K562 (cell line): ENCODE measurements around the gene APOBEC3A. TPM values are rescaled to one million over a fixed set of nuclear protein-coding genes. Genes with fewer than 3 reads are reported as not detected.
A peak's percentile ranks its signal among the peaks of the same experiment; 100 is the strongest.

Source experiments
- ATAC-seq: fragments of 200-7000 bp; cut with Tn5 transposase; 3 replicates; pipeline ENCODE4 v1.9.1; 2020; ENCODE audit warnings: moderate library complexity
- BruUV-seq: library from RNA; stranded (reverse); fragments of 400-500 nt; replicated peaks from 2 replicates; lab custom pipeline; 2021; lab: Mats Ljungman, UMichigan
- CTCF ChIA-PET: fragments of 300-600 bp; formaldehyde crosslinking; extraction: SDS; loops from one replicate; lab custom pipeline; 2021; ENCODE audit warnings: low intra/inter-chr PET ratio; lab: Yijun Ruan, JAX
- POLR2A ChIA-PET: fragments of 300-600, 350-650 bp; sonication (Branson Sonifier 250); formaldehyde crosslinking; extraction: SDS; loops from one replicate; lab custom pipeline; 2021; ENCODE audit warnings: antibody characterized with exemption, inconsistent platforms; lab: Yijun Ruan, JAX
- DNase-seq, 4 experiments: peaks; one replicate each; pipeline versions ENCODE4 v3.0.0 to v3.0.0-alpha.2; 2011 to 2018; ENCODE audit warnings: low spot score in 3 of 4, mixed read lengths in 3 of 4; ENCODE audit errors: extremely low read depth in 1 of 4
- FAIRE-seq: peaks from 2 replicates; lab custom pipeline; 2011; peaks lifted over from hg19 to GRCh38; lab: Jason Lieb, UNC
- H2AFZ ChIP-seq: 2 replicates; pipeline ENCODE4 v1.6.0; 2011; ENCODE audit warnings: low read depth, low read length, control low read depth, inconsistent platforms
- H3K27ac ChIP-seq: fragments of 200-600 bp; 3 replicates; pipeline ENCODE4 v1.8.0; 2011; ENCODE audit warnings: low read depth, mild to moderate bottlenecking, control low read depth, inconsistent platforms, low read length, moderate library complexity, mixed read lengths; ENCODE audit errors: extremely low read depth
- H3K27me3 ChIP-seq, 2 experiments: fragments of 300-600 bp in 1 of 2; 2 replicates in 1 of 2; 3 replicates in 1 of 2; pipeline versions ENCODE4 v1.6.0 to v1.8.0; 2011; ENCODE audit warnings: inconsistent platforms in 2 of 2, low read length in 2 of 2, mild to moderate bottlenecking in 1 of 2, mixed read lengths in 1 of 2, moderate library complexity in 1 of 2; ENCODE audit not compliant: control insufficient read depth in 2 of 2, insufficient read depth in 2 of 2
- H3K36me3 ChIP-seq: fragments of 300-600 bp; 3 replicates; pipeline ENCODE4 v1.8.0; 2011; ENCODE audit warnings: mild to moderate bottlenecking, low read length, inconsistent platforms; ENCODE audit not compliant: control insufficient read depth, insufficient read depth
- H3K4me1 ChIP-seq, 2 experiments: fragments of 200-600 bp in 1 of 2; replicated peaks in 1 of 2; 2 replicates in 1 of 2; 3 replicates in 1 of 2; pipeline versions ENCODE4 v1.5.1 to v1.8.0; 2011; ENCODE audit warnings: inconsistent platforms in 2 of 2, low read length in 2 of 2, mild to moderate bottlenecking in 1 of 2, mixed read lengths in 1 of 2, moderate library complexity in 1 of 2; ENCODE audit not compliant: control insufficient read depth in 2 of 2, insufficient read depth in 2 of 2
- H3K4me2 ChIP-seq: 2 replicates; pipeline ENCODE4 v1.6.1; 2011; ENCODE audit warnings: low read length, control low read depth, inconsistent platforms, mixed read lengths; ENCODE audit not compliant: insufficient read depth
- H3K4me3 ChIP-seq: fragments of 200-600 bp; sonication (generic), shearing (Covaris generic); 2 replicates; pipeline ENCODE4 v1.5.1; 2016; ENCODE audit warnings: control low read depth, inconsistent platforms
- H3K79me2 ChIP-seq: fragments of 200-600 bp; 3 replicates; pipeline ENCODE4 v1.8.0; 2011; ENCODE audit warnings: low read length, inconsistent platforms; ENCODE audit not compliant: control insufficient read depth, insufficient read depth
- H3K9ac ChIP-seq, 2 experiments: 2 replicates each; pipeline versions ENCODE4 v1.6.0 to v1.6.1; 2011; ENCODE audit warnings: low read depth in 2 of 2, low read length in 2 of 2, control low read depth in 1 of 2, inconsistent platforms in 1 of 2, mild to moderate bottlenecking in 1 of 2, mixed read lengths in 1 of 2; ENCODE audit not compliant: insufficient read depth in 1 of 2
- H3K9me1 ChIP-seq: one replicate; pipeline ENCODE4 v1.6.0; 2011; ENCODE audit warnings: inconsistent platforms, mild to moderate bottlenecking, low read length, moderate library complexity; ENCODE audit not compliant: control insufficient read depth, insufficient read depth
- H3K9me3 ChIP-seq: replicated peaks from 2 replicates; pipeline ENCODE4 v1.5.1; 2011; ENCODE audit warnings: low read depth, low read length, inconsistent platforms; ENCODE audit not compliant: control insufficient read depth, insufficient read depth
- H4K20me1 ChIP-seq: replicated peaks from 2 replicates; pipeline ENCODE4 v1.6.1; 2011; ENCODE audit warnings: low read length, inconsistent platforms, mixed read lengths; ENCODE audit not compliant: control insufficient read depth, insufficient read depth
- CC2D1A ChIP-seq: fragments of 450-650 bp; IDR thresholded peaks from 2 replicates; pipeline ENCODE4 v1.6.1; 2017; ENCODE audit warnings: mild to moderate bottlenecking
- EGR1 ChIP-seq: fragments of 450-650 bp; conservative IDR thresholded peaks from 2 replicates; pipeline ENCODE4 v1.6.1; 2017; ENCODE audit warnings: mild to moderate bottlenecking
- HMG20A ChIP-seq: fragments of 450-650 bp; formaldehyde crosslinking; conservative IDR thresholded peaks from 2 replicates; pipeline ENCODE4 v1.4.0; 2020; ENCODE audit warnings: mild to moderate bottlenecking, mixed read lengths
- KDM1A ChIP-seq, 2 experiments: fragments of 450-650 bp; IDR thresholded peaks; 2 replicates each; pipeline ENCODE4 v1.6.1; 2016; ENCODE audit warnings: mild to moderate bottlenecking in 2 of 2
- SETDB1 ChIP-seq: IDR thresholded peaks from one replicate; pipeline ENCODE4 v1.6.1; 2012; ENCODE audit warnings: low read length, control low read depth, inconsistent platforms
- WGBS: fragments of 100-300 bp; shearing (Covaris generic); methylation state at CpG from one replicate; pipeline ENCODE4 v1.1.6; 2016; ENCODE audit warnings: low coverage, mixed read lengths; ENCODE audit not compliant: insufficient coverage; ENCODE audit errors: missing lambda C conversion rate; 5-methylcytosine and 5-hydroxymethylcytosine counted together
- in situ Hi-C: fragments of 300-500 bp; cut with MboI; formaldehyde crosslinking; loops from 4 replicates; pipeline ENCODE4 v1.15.0; 2018; ENCODE audit warnings: inconsistent platforms, mixed read lengths
- intact Hi-C: fragments of 100-400 bp; cut with micrococcal nuclease; formaldehyde crosslinking; loops from 2 replicates; pipeline ENCODE4 v1.14.2; 2022
- polyA plus RNA-seq, 8 experiments: library from polyadenylated mRNA; depleted of rRNA in 4 of 8; stranded (reverse) in 5 of 8; unstranded in 3 of 8; fragments of >200 nt; fragmentation: Nextera tagmentation in 2 of 8; fragmentation: Illumina TruSeq in 1 of 8; extraction: Ambion mirVana in 2 of 8; extraction: Trizol in 1 of 8; gene quantifications; 2 replicates each; pipeline versions ENCODE4 v1.2.1 to v1.2.3, GENCODE V29; 2011 to 2014; ENCODE audit warnings: inconsistent platforms in 1 of 8, missing spikeins in 1 of 8
- total RNA-seq, 7 experiments: library from RNA; depleted of rRNA in 6 of 7; stranded (reverse); fragments of >200 nt in 6 of 7; fragmentation: Illumina TruSeq in 2 of 7; extraction: Trizol in 2 of 7; gene quantifications; 2 replicates each; pipeline versions ENCODE4 v1.2.1 to v1.2.3, GENCODE V29; 2011 to 2021; ENCODE audit warnings: low replicate concordance in 1 of 7
- TF ChIP-seq, protein P1 (sequence below): fragments of 450-650 bp; formaldehyde crosslinking; IDR thresholded peaks from 2 replicates; pipeline ENCODE4 v1.4.0; 2020; ENCODE audit warnings: mild to moderate bottlenecking, moderate library complexity
- TF ChIP-seq, protein P2 (sequence below): sonication (generic); formaldehyde crosslinking; IDR thresholded peaks from 2 replicates; pipeline ENCODE4 v1.8.0; 2023; ENCODE audit warnings: mild to moderate bottlenecking, missing genetic modification reagents
- TF ChIP-seq, protein P3 (sequence below): fragments of 250-450 bp; sonication (Bioruptor Pico); IDR thresholded peaks from 2 replicates; pipeline ENCODE4 v1.5.0; 2021

Gene APOBEC3A
- total and polyA plus RNA-seq, 9 of the 15 experiments (the other 6 are each of a cell fraction or from before 2014, with no cell fraction given) = 0.04 TPM; not detected in 8

DNA sequence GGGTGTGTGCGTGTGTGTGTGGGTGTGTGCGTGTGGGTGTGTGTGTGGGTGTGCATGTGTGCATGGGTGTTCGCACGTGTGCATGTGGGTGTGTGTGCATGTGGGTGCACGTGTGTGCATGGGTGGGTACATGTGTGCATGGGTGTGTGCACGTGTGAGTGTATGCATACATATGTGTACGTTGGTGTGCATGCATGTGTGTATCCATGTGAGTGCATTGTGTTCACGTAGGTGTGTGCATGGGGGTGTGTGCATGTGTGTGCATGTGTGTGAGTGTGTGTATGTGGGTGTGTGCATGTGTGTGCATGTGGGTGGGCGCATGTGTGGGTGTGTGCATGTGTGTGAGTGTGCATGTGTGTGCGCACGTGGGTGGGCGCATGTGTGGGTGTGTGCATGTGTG, 19.9 kb upstream of the APOBEC3A start:
- DNase-seq (no peak), FAIRE-seq (no peak), ATAC-seq (no peak)
- no peaks in the 10 kb centered on the region for H3K9me1 ChIP-seq
- WGBS = 10% methylated on average over 9 of the region's 12 CpGs
- H3K9ac ChIP-seq = no peak overlapping the region
- no peak overlapping the region for H2AFZ ChIP-seq
- no peaks in the 10 kb centered on the region for H3K9me3 ChIP-seq
- no peak overlapping the region for H3K4me3 ChIP-seq
- no peaks in the 10 kb centered on the region for H3K79me2 ChIP-seq
- ChIA-PET CTCF (no interaction called here), POLR2A (no interaction called here)
- no peaks in the 10 kb centered on the region for H3K36me3 ChIP-seq
- TF ChIP-seq CC2D1A (no peak), HMG20A (no peak), KDM1A (IDR thresholded peaks at IDR 0.05) (peak in 1 of 2 experiments; percentile 72; a peak in 1 of 4 replicates), SETDB1 (no peak), EGR1 (peak; percentile 72)
- TF ChIP-seq, protein P1, sequence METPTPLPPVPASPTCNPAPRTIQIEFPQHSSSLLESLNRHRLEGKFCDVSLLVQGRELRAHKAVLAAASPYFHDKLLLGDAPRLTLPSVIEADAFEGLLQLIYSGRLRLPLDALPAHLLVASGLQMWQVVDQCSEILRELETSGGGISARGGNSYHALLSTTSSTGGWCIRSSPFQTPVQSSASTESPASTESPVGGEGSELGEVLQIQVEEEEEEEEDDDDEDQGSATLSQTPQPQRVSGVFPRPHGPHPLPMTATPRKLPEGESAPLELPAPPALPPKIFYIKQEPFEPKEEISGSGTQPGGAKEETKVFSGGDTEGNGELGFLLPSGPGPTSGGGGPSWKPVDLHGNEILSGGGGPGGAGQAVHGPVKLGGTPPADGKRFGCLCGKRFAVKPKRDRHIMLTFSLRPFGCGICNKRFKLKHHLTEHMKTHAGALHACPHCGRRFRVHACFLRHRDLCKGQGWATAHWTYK (CRISPR knock-in tag) = no peak
- TF ChIP-seq, protein P2, sequence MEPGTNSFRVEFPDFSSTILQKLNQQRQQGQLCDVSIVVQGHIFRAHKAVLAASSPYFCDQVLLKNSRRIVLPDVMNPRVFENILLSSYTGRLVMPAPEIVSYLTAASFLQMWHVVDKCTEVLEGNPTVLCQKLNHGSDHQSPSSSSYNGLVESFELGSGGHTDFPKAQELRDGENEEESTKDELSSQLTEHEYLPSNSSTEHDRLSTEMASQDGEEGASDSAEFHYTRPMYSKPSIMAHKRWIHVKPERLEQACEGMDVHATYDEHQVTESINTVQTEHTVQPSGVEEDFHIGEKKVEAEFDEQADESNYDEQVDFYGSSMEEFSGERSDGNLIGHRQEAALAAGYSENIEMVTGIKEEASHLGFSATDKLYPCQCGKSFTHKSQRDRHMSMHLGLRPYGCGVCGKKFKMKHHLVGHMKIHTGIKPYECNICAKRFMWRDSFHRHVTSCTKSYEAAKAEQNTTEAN = peak; percentile 95
- TF ChIP-seq, protein P3, sequence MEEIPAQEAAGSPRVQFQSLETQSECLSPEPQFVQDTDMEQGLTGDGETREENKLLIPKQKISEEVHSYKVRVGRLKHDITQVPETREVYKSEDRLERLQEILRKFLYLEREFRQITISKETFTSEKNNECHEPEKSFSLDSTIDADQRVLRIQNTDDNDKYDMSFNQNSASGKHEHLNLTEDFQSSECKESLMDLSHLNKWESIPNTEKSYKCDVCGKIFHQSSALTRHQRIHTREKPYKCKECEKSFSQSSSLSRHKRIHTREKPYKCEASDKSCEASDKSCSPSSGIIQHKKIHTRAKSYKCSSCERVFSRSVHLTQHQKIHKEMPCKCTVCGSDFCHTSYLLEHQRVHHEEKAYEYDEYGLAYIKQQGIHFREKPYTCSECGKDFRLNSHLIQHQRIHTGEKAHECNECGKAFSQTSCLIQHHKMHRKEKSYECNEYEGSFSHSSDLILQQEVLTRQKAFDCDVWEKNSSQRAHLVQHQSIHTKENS (CRISPR knock-in tag) = no peak
- in situ Hi-C loops (no loop called here), intact Hi-C loops (no loop called here)
- no TSS peak for BruUV-seq
- H3K27ac ChIP-seq = no peak overlapping the region
- H3K4me1 ChIP-seq = peaks cover 0 to 3% of the 10 kb centered on the region in 2 experiments; a peak in 2 of 5 replicates
- peaks cover 2 to 38% of the 10 kb centered on the region in 2 experiments; a peak in 4 of 5 replicates for H3K27me3 ChIP-seq
- H4K20me1 ChIP-seq = no peaks in the 10 kb centered on the region
- no peak overlapping the region for H3K4me2 ChIP-seq
